Endodermal cell (in vitro differentiated cells): ENCODE measurements around the gene SLMAP. TPM values are rescaled to one million over a fixed set of nuclear protein-coding genes. Genes with fewer than 3 reads are reported as not detected.

Experiments used
- DNase-seq: peaks from one replicate; pipeline ENCODE4 v3.0.0-alpha.2; 2017
- H3K27ac ChIP-seq: 2 replicates; pipeline ENCODE4 v1.5.1; 2013; ENCODE audit warnings: mild to moderate bottlenecking, low read depth, low read length, moderate library complexity
- H3K27me3 ChIP-seq: 2 replicates; pipeline ENCODE4 v1.6.1; 2013; ENCODE audit warnings: mild to moderate bottlenecking, low read length, moderate library complexity; ENCODE audit not compliant: insufficient read depth, control insufficient read depth, poor library complexity, severe bottlenecking
- H3K36me3 ChIP-seq: 2 replicates; pipeline ENCODE4 v1.7.0; 2013; ENCODE audit warnings: mild to moderate bottlenecking, low read length, moderate library complexity; ENCODE audit not compliant: control insufficient read depth, insufficient read depth
- H3K4me1 ChIP-seq: one replicate; pipeline ENCODE4 v1.7.0; 2013; ENCODE audit warnings: low read length; ENCODE audit not compliant: control insufficient read depth, insufficient read depth
- H3K4me3 ChIP-seq: 2 replicates; pipeline ENCODE4 v1.5.1; 2013; ENCODE audit warnings: mild to moderate bottlenecking, low read length, moderate library complexity
- H3K9ac ChIP-seq: 2 replicates; pipeline ENCODE4 v1.6.1; 2013; ENCODE audit warnings: mild to moderate bottlenecking, low read length, moderate library complexity; ENCODE audit not compliant: poor library complexity, severe bottlenecking; ENCODE audit errors: extremely low read depth
- H3K9me3 ChIP-seq: 2 replicates; pipeline ENCODE4 v1.6.1; 2013; ENCODE audit warnings: mild to moderate bottlenecking, low read length, moderate library complexity; ENCODE audit not compliant: control insufficient read depth
- H3K27ac Mint-ChIP-seq: 2 replicates; pipeline ENCODE4 v1.8.0; 2020; ENCODE audit warnings: mixed read lengths
- H3K27me3 Mint-ChIP-seq: 2 replicates; pipeline ENCODE4 v1.8.0; 2021; ENCODE audit warnings: mild to moderate bottlenecking, mixed read lengths; ENCODE audit not compliant: insufficient read depth
- H3K36me3 Mint-ChIP-seq: 2 replicates; pipeline ENCODE4 v1.8.0; 2020; ENCODE audit warnings: low read depth, mixed read lengths
- H3K4me1 Mint-ChIP-seq: 2 replicates; pipeline ENCODE4 v1.8.0; 2020; ENCODE audit warnings: mixed read lengths
- H3K4me3 Mint-ChIP-seq: 2 replicates; pipeline ENCODE4 v1.8.0; 2020; ENCODE audit warnings: mild to moderate bottlenecking, moderate library complexity, mixed read lengths
- H3K9me3 Mint-ChIP-seq: 2 replicates; pipeline ENCODE4 v1.8.0; 2020; ENCODE audit warnings: mild to moderate bottlenecking, mixed read lengths
- CTCF ChIP-seq: fragments of 200-600 bp; sonication (generic); conservative IDR thresholded peaks from 2 replicates; pipeline ENCODE4 v1.5.0; 2021; ENCODE audit warnings: antibody characterized with exemption, mild to moderate bottlenecking
- WGBS, 2 experiments: methylation state at CpG; one replicate each; pipeline versions ENCODE4 v1.1.5 to v1.1.7; 2013; ENCODE audit warnings: missing lambda C conversion rate in 2 of 2, mixed read lengths in 1 of 2; ENCODE audit not compliant: insufficient coverage in 1 of 2, insufficient read length in 1 of 2; 5-methylcytosine and 5-hydroxymethylcytosine counted together
- total RNA-seq, 2 donors: library from RNA; stranded (reverse); fragmentation: NEBNext Ultra II Directional in 1 of 2; extraction: Animal tissue kit (Norgen Biotek cat#: 25700) in 1 of 2; gene quantifications; 2 replicates in 1 of 2; 3 replicates in 1 of 2; pipeline ENCODE4 v1.2.1, GENCODE V29; 2021

SLMAP gene
- total RNA-seq, 2 donors from 2014 or later: 64.8 to 65.7 TPM

GRCh38 chr3:57752307-57752706 lies 3.8 kb upstream of the SLMAP start:
- TF ChIP-seq CTCF: no peak
- H3K4me3 ChIP-seq: no peak overlapping the region
- no peak overlapping the region for H3K4me3 Mint-ChIP-seq
- no peak overlapping the region for H3K27ac ChIP-seq
- no peaks in the 10 kb centered on the region for H3K36me3 Mint-ChIP-seq
- H3K27me3 ChIP-seq: no peaks in the 10 kb centered on the region
- peaks cover 8% of the 10 kb centered on the region for H3K4me1 Mint-ChIP-seq
- H3K9me3 ChIP-seq: no peaks in the 10 kb centered on the region
- H3K9ac ChIP-seq: no peak overlapping the region
- H3K27ac Mint-ChIP-seq: no peak overlapping the region
- DNase-seq: no peak
- no peaks in the 10 kb centered on the region for H3K4me1 ChIP-seq
- H3K9me3 Mint-ChIP-seq: peaks cover 1% of the 10 kb centered on the region
- no peaks in the 10 kb centered on the region for H3K27me3 Mint-ChIP-seq
- no peaks in the 10 kb centered on the region for H3K36me3 ChIP-seq

- H3K9me3 Mint-ChIP-seq: peaks cover 1% of the 10 kb centered on the region
- no peaks in the 10 kb centered on the region for H3K4me1 ChIP-seq
- no peaks in the 10 kb centered on the region for H3K36me3 Mint-ChIP-seq
These were observed 3.1 kb upstream of the SLMAP start for GRCh38 chr3:57753016-57753415.

GRCh38 chr3:57755368-57755675 lies 787 bp upstream of the SLMAP start:
- Histone ChIP-seq H3K27me3 (no peaks in the 10 kb centered on the region), H3K9ac (peak overlapping the region; percentile 80), H3K27ac (peak overlapping the region; percentile 71), H3K9me3 (no peaks in the 10 kb centered on the region), H3K4me3 (peak overlapping the region; percentile 97), H3K36me3 (peaks cover 17% of the 10 kb centered on the region), H3K4me1 (no peaks in the 10 kb centered on the region)
- whole genome bisulfite sequencing, 2 experiments: 46 to 63% methylated on average over 1 of the region's 1 CpG
- peaks cover 20% of the 10 kb centered on the region for H3K4me1 Mint-ChIP-seq
- H3K9me3 Mint-ChIP-seq: no peaks in the 10 kb centered on the region
- TF ChIP-seq CTCF: peak; percentile 67
- H3K36me3 Mint-ChIP-seq: peaks cover 11% of the 10 kb centered on the region
- peak overlapping the region; percentile 94 for H3K4me3 Mint-ChIP-seq
- no peaks in the 10 kb centered on the region for H3K27me3 Mint-ChIP-seq
- no peak for DNase-seq
- H3K27ac Mint-ChIP-seq: peak overlapping the region; percentile 98

More at GRCh38 chr3:57753016-57753415, 3.1 kb upstream of the SLMAP start:
- Histone ChIP-seq H3K27me3 (no peaks in the 10 kb centered on the region), H3K9ac (no peak overlapping the region), H3K9me3 (no peaks in the 10 kb centered on the region), H3K27ac (no peak overlapping the region), H3K36me3 (no peaks in the 10 kb centered on the region), H3K4me3 (no peak overlapping the region)
- DNase-seq: no peak
- Mint-ChIP-seq H3K27me3 (no peaks in the 10 kb centered on the region), H3K4me1 (peaks cover 12% of the 10 kb centered on the region), H3K27ac (no peak overlapping the region), H3K4me3 (no peak overlapping the region)
- no peak for TF ChIP-seq CTCF
